Measurements from ENCODE around the gene FIBP.
A peak's percentile ranks its signal among the peaks of the same experiment; 100 is the strongest.

FIBP gene

GRCh38 chr11:65888163-65888814 lies at the start of gene FIBP:
FIBP (minus strand) TSS chr11:65888471; CDS start chr11:65888418, 53 bp downstream.
- peak; percentile 91 to 95 for DNase-seq (ENCODE audit: low read depth in 1 of 2, low spot score in 1 of 2)

- no peak for DNase-seq (ENCODE audit: low read depth in 1 of 2, low spot score in 1 of 2)
These were observed 49.5 kb upstream of the FIBP start for GRCh38 chr11:65937766-65938165.

- no peak for DNase-seq (ENCODE audit: low read depth in 1 of 2, low spot score in 1 of 2)
These were observed 45.7 kb upstream of the FIBP start for GRCh38 chr11:65934014-65934413.

- DNase-seq (ENCODE audit: low read depth in 1 of 2, low spot score in 1 of 2): no peak
These were observed 44.3 kb upstream of the FIBP start for GRCh38 chr11:65932558-65932919.

GRCh38 chr11:65931773-65932557 lies 43.7 kb upstream of the FIBP start:
- DNase-seq (ENCODE audit: low read depth in 1 of 2, low spot score in 1 of 2): no peak

- DNase-seq (ENCODE audit: low read depth in 1 of 2, low spot score in 1 of 2): no peak
These were observed 40.4 kb upstream of the FIBP start for GRCh38 chr11:65928667-65929066.

- peak; percentile 31 to 65 for DNase-seq (ENCODE audit: low read depth in 1 of 2, low spot score in 1 of 2)
These were observed 39.7 kb upstream of the FIBP start for GRCh38 chr11:65927904-65928397.

GRCh38 chr11:65925397-65925796 lies 37.1 kb upstream of the FIBP start:
- no peak for DNase-seq (ENCODE audit: low read depth in 1 of 2, low spot score in 1 of 2)

- DNase-seq (ENCODE audit: low read depth in 1 of 2, low spot score in 1 of 2): no peak
These were observed 34.3 kb upstream of the FIBP start for GRCh38 chr11:65922565-65922964.

GRCh38 chr11:65921876-65922275 lies 33.6 kb upstream of the FIBP start:
- DNase-seq (ENCODE audit: low read depth in 1 of 2, low spot score in 1 of 2): no peak

GRCh38 chr11:65921033-65921555 lies 32.8 kb upstream of the FIBP start:
- DNase-seq (ENCODE audit: low read depth in 1 of 2, low spot score in 1 of 2): no peak

- no peak for DNase-seq (ENCODE audit: low read depth in 1 of 2, low spot score in 1 of 2)
These were observed 32.1 kb upstream of the FIBP start for GRCh38 chr11:65920372-65920802.

GRCh38 chr11:65919573-65920371 lies 31.5 kb upstream of the FIBP start:
- DNase-seq (ENCODE audit: low read depth in 1 of 2, low spot score in 1 of 2): peak in 1 of 2 donors; percentile 37

- DNase-seq (ENCODE audit: low read depth in 1 of 2, low spot score in 1 of 2): peak; percentile 98 to 99
These were observed 30.9 kb upstream of the FIBP start, which contains the start of gene DRAP1 for GRCh38 chr11:65919141-65919572. DRAP1 (plus strand) TSS chr11:65919426; CDS start chr11:65919502, 76 bp downstream.

GRCh38 chr11:65918211-65919140 lies 30.2 kb upstream of the FIBP start, which contains the start of gene C11orf68:
C11orf68 (minus strand) TSS chr11:65919062; CDS start chr11:65919031, 31 bp downstream.
- no peak for DNase-seq (ENCODE audit: low read depth in 1 of 2, low spot score in 1 of 2)

- no peak for DNase-seq (ENCODE audit: low read depth in 1 of 2, low spot score in 1 of 2)
These were observed 29.4 kb upstream of the FIBP start for GRCh38 chr11:65917434-65918210.

- no peak for DNase-seq (ENCODE audit: low read depth in 1 of 2, low spot score in 1 of 2)
These were observed 28.8 kb upstream of the FIBP start for GRCh38 chr11:65917077-65917433.

- no peak for DNase-seq (ENCODE audit: low read depth in 1 of 2, low spot score in 1 of 2)
These were observed 28.1 kb upstream of the FIBP start for GRCh38 chr11:65916391-65916790.

GRCh38 chr11:65915821-65916251 lies 27.6 kb upstream of the FIBP start:
- DNase-seq (ENCODE audit: low read depth in 1 of 2, low spot score in 1 of 2): no peak
